GM21381 (cell line): ENCODE results near the gene SNAPC4.
"Not testable (repeated sequence)": the region's sequence is repeated elsewhere in the genome, so short reads cannot be mapped to it uniquely, and the experiment has no call there.

Experiments
- ATAC-seq: cut with Tn5 transposase; IDR thresholded peaks from one replicate; pipeline ENCODE4 v1.9.1; 2021; ENCODE audit warnings: mild to moderate bottlenecking, moderate library complexity; ENCODE audit not compliant: unreplicated experiment

SNAPC4 gene

DNA sequence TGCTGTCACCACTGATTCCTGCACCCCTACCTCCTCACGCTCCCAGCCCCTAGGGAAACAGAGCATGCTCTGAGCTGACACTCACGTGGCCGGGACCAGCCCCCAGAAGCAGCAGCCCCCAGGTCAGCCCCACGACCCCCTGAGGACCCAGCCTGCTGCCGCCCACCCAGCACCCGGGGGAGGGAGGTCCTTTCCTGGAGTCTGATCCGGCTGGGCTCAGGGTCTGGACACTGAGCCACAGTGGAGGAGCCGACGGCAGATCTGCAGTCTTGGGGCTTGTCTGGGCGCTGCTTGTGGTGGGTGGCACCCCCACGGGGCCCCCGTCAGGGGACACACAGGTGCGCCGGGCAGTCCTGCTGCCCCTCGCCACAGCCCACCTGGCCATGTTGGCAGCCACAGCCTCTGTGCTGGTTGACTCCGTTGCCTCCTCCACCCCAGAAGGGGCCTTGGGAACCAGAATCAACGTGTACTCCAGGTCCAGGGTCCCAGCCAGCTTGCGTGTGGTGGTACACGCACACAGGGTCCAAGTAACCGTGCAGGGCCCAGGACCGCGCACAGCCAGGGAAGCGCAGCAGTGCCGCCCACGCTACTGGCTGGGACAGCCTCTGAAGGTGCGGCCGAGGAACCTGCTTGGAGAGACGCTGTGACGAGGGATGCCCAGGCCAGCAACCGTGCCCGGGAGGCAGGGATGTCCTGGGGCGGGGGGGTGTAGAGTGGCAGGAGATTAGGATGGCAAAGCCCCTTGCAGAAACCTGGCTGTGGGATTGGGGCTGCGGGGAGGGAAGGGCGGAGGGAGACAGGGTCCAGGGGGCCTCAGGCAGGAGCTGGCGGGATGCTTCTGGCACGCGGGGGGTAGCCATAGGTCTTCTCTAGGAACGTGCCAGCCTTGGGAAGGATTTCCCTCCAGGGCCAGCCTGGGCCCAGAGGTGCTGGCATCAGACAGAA, 39.9 kb downstream of the SNAPC4 start:
- no peak for ATAC-seq

DNA sequence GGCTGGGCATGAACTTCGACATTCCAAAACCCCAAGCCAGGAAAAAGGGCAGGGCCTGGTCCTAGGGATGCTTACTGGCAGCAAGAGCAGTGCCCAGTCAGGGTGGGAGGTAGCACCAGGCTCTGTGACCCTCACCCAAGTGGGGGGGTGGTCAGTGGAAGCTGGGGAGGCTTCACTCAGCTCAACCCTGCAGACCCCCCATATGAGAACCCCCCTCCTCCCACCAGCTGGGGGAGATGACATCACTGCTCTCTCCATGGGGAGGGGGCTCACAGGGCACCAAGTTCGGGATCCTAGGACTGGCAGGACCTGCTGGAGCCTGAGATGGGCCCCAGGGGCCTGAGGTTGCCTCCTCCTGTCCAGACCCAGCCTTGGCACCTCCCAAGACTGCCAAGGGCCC, 41.1 kb downstream of the SNAPC4 start:
- ATAC-seq: no peak

DNA sequence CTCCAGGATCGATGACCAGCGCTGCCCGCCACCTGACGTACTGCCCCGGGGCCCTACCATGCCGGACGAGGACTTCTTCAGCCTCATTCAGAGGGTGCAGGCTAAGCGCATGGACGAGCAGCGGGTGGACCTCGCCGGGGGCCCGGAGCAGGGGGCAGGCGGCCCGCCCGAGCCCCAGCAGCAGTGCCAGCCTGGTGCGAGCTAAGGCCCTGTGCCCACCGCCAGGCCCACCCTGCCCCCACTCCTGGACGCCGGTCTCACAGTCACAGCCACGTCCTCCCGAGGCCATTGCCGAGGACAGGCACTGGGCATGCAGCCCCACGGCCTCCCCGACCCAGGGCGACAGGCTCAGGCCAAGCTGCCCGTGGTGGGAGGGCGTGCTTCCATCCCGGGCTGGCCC, 42.0 kb downstream of the SNAPC4 start:
- no peak for ATAC-seq

DNA sequence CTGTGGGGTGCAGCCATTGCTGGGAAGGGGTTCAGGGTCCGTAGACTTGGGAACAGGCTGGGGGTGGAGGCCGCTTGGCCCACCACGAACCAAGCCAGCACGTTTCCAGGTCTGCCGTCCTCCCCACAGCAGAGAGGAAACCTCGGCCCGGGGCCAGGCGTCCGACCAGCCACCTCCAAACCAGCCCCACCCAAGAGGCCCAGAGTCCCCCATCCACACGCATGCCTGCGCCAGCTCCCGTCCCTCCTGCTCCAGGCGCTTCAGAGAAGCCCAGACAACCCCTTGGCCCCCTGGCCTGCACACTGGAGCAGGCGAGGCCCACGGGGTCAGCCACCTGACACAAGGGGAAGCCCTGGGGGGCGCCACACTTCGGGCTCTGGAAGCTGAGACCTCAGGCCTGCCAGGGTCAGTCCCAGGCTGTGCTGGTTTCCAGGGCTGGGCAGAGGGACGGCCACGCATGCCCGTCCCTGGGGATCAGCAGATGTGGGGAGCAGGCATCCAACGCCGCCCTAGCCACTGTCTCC, 42.7 kb downstream of the SNAPC4 start:
- no peak for ATAC-seq

DNA sequence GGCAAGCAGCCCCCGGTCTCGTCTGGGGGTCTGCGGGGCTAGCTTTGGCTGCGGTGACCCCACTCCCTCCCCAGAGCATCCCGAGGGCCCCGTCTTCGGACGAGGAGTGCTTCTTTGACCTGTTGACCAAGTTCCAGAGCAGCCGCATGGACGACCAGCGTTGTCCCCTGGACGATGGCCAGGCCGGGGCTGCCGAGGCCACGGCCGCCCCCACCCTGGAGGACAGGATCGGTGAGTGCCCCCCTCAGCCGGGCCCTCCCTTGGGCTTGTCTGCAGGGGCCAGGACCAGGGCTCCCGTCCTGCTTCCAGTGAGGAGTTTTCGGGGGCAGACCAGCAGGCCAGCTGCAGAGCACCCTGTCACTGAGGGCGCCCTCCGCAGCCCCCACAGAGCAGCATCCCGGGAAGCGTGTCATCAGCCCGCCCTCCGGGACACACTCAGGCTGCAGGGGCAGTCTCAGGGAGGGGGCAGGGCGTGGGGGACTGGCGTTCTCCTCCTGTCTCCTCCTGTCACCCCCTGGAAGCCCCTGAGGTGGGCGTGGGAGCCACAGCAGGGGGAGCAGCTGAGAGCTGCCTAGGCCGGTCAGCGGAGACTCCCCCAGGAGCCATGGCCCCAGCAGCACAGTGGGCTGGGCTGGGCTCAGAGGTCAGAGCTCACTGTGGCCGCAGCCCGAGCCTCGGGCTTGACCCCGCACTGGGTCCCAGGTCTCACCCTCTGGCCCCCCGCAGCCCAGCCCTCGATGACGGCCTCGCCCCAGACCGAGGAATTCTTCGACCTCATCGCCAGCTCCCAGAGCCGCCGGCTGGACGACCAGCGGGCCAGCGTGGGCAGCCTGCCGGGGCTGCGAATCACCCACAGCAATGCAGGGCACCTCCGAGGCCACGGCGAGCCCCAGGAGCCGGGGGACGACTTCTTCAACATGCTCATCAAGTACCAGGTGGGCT, 44.1 kb downstream of the SNAPC4 start:
- no peak for ATAC-seq

DNA sequence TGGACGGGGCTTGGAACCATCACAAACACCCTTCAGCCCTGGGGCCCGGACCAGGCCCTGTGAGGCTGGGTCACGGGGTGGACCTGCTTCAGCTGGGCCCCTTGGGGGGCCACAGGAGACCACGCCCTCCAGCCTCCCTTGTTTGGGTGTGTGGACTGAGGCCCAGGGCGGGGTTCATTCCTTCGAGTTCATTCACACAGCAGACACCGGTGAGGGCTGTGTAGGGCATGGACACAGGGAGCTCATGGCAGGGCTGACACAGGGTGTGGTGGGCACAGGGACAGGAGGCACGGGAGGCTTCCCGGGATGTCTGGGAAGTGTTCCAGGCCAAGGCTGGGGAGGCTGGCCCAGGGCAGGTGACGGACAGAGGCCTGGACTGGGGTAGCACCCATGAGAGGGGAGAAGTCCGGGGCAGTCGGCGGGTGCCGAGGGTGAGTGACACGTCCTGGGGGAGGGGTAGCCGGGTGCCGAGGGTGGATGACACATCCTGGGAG, 45.3 kb downstream of the SNAPC4 start:
- ATAC-seq: no peak

DNA sequence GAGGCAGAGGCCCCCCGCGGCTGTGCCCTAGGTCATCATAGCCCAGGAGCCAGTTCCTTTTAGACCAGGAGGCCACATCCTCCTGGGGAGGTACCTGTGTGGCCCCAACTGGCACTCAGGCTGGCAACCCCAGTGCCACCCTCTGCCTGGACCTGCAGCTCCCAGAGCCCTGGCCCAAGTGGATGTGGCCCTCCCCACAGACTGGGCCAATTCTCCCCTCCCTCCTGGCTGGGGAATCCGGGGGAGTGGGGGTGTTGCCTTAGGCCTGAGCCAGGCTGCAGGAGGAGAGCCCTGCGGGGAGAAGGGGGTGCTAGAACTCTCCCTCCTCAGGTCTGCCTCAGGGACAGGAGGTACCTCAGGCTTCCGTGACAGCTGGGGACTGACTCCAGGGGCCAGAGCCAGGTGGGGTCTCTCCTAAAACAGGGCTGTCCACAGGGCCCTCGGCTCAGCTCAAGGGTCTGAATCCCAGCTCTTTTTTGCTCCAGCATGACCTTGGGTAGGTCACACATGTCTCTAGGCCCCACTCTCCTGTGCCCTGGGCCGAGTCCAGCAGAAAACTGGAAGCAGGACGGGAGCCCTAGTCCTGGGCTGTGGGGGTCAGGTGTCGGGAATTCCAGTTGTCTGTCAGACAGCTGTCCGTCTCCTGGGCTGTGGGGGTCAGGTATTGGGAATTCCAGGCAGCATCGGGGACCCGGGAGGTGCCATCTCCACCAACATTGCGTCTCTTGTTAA, 46.0 kb downstream of the SNAPC4 start:
- ATAC-seq: no peak

DNA sequence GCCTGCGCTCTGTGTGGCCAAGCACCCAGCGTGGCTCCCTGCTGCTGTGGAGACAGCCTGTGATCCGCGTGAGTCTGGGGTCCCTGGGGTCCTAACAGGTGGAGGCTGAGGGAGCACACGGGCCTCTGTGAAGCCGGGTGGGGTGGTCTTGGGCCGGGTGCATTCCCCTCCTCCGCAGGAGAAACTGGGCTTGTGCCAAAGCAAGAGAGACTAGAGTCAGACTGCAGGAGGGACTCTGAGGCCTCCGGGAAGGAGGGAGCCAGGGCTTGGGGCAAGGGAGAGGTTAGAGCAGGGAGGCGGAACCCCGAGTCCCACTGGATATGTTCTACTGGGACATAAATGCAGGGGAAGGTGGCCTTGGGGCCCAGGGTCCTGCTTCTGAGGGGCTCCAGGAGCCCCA, 46.9 kb downstream of the SNAPC4 start:
- no peak for ATAC-seq

DNA sequence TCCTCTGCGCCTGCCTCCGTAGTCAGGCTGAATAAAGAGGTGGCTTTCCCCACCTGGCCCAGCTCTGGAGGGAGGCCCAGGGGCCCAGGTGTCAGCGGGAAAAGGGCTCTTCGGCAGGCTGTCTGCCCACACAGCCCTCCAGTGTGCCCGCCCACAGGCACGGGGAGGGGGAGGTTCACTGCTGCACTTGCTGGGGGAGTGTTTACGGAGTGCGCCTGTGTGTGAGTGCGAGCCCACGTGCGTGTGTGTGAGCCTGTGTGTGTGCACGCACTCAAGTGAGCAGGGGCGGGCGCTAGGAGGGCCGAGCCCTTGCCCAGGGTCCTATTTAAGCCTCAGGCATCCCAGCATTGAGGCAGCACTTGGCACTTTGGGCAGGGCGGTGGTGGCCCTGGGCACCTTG, 47.3 kb downstream of the SNAPC4 start:
- no peak for ATAC-seq

DNA sequence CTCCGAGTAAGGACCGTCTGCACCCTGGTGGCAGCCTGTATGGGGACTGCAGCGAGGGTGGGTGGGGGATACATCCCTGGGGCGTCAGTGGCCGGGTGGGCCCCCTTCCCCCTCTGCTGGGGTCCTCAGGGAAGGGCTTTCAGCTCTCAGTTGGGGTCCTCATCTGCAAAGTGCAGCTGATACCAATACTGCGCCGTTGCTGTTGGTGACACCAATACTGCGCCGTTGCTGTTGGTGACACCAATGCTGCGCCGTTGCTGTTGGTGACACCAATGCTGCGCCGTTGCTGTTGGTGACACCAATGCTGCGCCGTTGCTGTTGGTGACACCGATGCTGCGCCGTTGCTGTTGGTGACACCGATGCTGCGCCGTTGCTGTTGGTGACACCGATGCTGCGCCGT, 48.1 kb downstream of the SNAPC4 start:
- not testable (repeated sequence) for ATAC-seq

DNA sequence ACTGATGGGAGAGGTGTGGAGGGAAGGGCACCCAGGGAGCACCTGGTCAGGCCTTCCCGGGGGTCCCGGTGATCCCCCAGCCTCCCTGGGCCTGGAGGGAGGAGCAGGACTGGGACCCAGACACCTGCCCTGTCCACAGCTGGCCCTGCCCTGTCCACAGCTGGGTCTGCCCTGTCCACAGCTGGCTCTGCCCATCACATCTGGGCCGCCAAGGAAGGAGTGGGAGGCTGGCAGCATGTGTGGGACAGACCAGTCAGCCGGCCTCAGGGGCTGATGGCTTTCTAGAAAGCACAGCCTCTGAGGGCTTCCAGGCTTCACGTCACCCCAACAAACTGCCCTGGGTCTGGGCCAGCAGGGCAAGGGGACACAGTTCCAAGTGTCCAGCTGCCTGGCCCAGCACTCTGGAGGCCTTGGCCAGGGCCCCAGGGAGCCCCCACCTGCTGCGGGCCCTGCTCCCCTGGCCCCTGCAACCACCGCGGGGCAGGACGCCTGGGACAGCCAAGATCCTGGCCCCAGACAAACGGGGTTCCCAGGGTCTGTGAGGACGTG, 48.6 kb downstream of the SNAPC4 start:
- no peak for ATAC-seq
